Measurements from ENCODE around the gene DCLK1.

DNA sequence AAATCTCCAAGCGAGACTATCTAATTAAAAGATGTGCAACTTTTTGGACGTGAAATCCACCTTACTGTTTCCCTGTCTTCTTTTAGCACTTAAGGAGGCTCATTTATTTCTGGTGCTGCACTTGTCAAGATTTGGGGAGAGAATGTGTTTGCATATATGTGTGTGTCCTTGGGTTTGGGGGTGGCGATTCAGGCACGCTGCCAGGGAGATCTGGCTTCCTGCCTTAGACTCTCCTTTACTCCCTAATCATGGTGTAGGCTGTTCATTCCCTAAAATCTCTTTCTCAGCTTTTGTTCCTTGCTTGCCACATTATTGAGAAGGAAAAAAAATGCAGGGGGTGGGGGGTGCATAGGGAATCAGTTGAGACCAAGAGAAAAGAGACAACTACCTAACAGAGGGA lies 271.2 kb downstream of the DCLK1 start:
- TF ChIP-seq POLR2AphosphoS5 (IDR thresholded peaks at IDR 0.05) = no peak
- no peak for TF ChIP-seq CTCF (IDR thresholded peaks at IDR 0.05)
- TF ChIP-seq POLR2A (IDR thresholded peaks at IDR 0.05; ENCODE audit: low read depth) = no peak

Data from esophagus muscularis mucosa (tissue), 3 donors.